ENCODE measurements around the gene CCR6. TPM values are rescaled to one million over a fixed set of nuclear protein-coding genes. Genes with fewer than 3 reads are reported as not detected.

Gene CCR6
- total and polyA plus RNA-seq, 2 of the 13 experiments (the other 11 are each of a cell fraction or from before 2014, with no cell fraction given), result 4.5 to 8.7 TPM

GRCh38 chr6:167116109-167116837 is 6.6 kb upstream of the CCR6 start:
- H3K4me3 ChIP-seq (replicated peaks in 1 of 3; ENCODE audit: insufficient read depth in 1 of 3, low read depth in 2 of 3, low read length in 3 of 3), result peak overlapping the region in 1 of 3 experiments; percentile 7; a peak in 1 of 6 replicates
- H4K20me1 ChIP-seq (ENCODE audit: insufficient read depth, low read length), result no peaks in the 10 kb centered on the region
- peak overlapping the region; percentile 46 for H3K4me2 ChIP-seq (ENCODE audit: low read depth, low read length)
- H3K9me3 ChIP-seq (ENCODE audit: low read length), result peaks cover 10% of the 10 kb centered on the region
- no peaks in the 10 kb centered on the region for H3K36me3 ChIP-seq (replicated peaks in 1 of 2; ENCODE audit: control insufficient read depth in 1 of 2, insufficient read depth in 2 of 2, low read length in 2 of 2)
- no peak overlapping the region for H3K9ac ChIP-seq (ENCODE audit: insufficient read depth, low read depth, low read length)
- peaks cover 2 to 43% of the 10 kb centered on the region in 2 experiments; a peak in 4 of 5 replicates for H3K27me3 ChIP-seq (ENCODE audit: control insufficient read depth in 1 of 2, insufficient read depth in 2 of 2, low read length in 2 of 2)
- BruUV-seq (replicated peaks), result no TSS peak
- 62% methylated on average over 25 of the region's 25 CpGs for WGBS (ENCODE audit: low lambda C conversion rate)
- no peaks in the 10 kb centered on the region for H3K79me2 ChIP-seq (ENCODE audit: insufficient read depth, low read length)
- ATAC-seq (peak; percentile 51), FAIRE-seq (no peak), DNase-seq (ENCODE audit: low spot score) (no peak)
- POLR2A ChIA-PET, result interaction anchor here (0.7 kb wide), 1 partner anchor 162 kb away, joined by 3 read pairs; no protein-coding TSS in a partner anchor
- no peak overlapping the region for H3K27ac ChIP-seq (ENCODE audit: extremely low read length, insufficient read depth, low read length)
- intact Hi-C loops (cut with micrococcal nuclease; ENCODE audit: unreplicated experiment), result no loop called here
- H3K4me1 ChIP-seq (ENCODE audit: insufficient read depth, low read length), result peaks cover 32% of the 10 kb centered on the region
- no peak overlapping the region for H2AFZ ChIP-seq (ENCODE audit: low read length)
- in situ Hi-C loops (cut with HindIII; ENCODE audit: extremely low pct_ligation_motif_present, low pct_unique_long_range_greater_than_20kb), result no loop called here
- CTCF ChIA-PET (ENCODE audit: low intra/inter-chr PET ratio, low total read pairs), result no interaction called here
- TF ChIP-seq PAF1 (CRISPR knock-in tag; IDR thresholded peaks at IDR 0.05) (no peak), ZNF678 (CRISPR knock-in tag; IDR thresholded peaks at IDR 0.05) (no peak), SP2 (CRISPR knock-in tag; IDR thresholded peaks at IDR 0.05) (no peak), HOXA9 (CRISPR knock-in tag; IDR thresholded peaks at IDR 0.05; ENCODE audit: borderline replicate concordance) (no peak), RORA (CRISPR knock-in tag; IDR thresholded peaks at IDR 0.05) (no peak), KDM5B (CRISPR knock-in tag; IDR thresholded peaks at IDR 0.05; ENCODE audit: borderline replicate concordance) (0 out of 2 replicates have a peak, but pooled peaks have one; percentile 23), GTF3A (CRISPR knock-in tag; conservative IDR thresholded peaks at IDR 0.05) (no peak), SRSF4 (IDR thresholded peaks at IDR 0.05; ENCODE audit: low read depth, low read length, poor library complexity, severe bottlenecking) (no peak), ZNF18 (CRISPR knock-in tag; IDR thresholded peaks at IDR 0.05; ENCODE audit: insufficient replicate concordance) (no peak), CBX2 (IDR thresholded peaks at IDR 0.05; ENCODE audit: low read depth, low read length) (no peak), CBX2 (CRISPR knock-in tag; IDR thresholded peaks at IDR 0.05; ENCODE audit: low read depth) (no peak), ZNF253 (CRISPR knock-in tag; IDR thresholded peaks at IDR 0.05; ENCODE audit: borderline replicate concordance) (no peak), POLR2A (IDR thresholded peaks at IDR 0.05; ENCODE audit: insufficient read depth in 1 of 2, low read depth in 2 of 2, low read length in 2 of 2) (no peak), EEA1 (CRISPR knock-in tag; IDR thresholded peaks at IDR 0.05; ENCODE audit: borderline replicate concordance) (no peak), ZBTB38 (CRISPR knock-in tag; IDR thresholded peaks at IDR 0.05) (0 out of 2 replicates have a peak, but pooled peaks have one; percentile 22), ZNF589 (CRISPR knock-in tag; conservative IDR thresholded peaks at IDR 0.05) (0 out of 2 replicates have a peak, but pooled peaks have one; percentile 20), GFI1 (CRISPR knock-in tag; IDR thresholded peaks at IDR 0.05; ENCODE audit: borderline replicate concordance) (peak; percentile 36; the same call in 1 of the 2 replicates), SNAPC5 (CRISPR knock-in tag; IDR thresholded peaks at IDR 0.05; ENCODE audit: borderline replicate concordance) (no peak), ZNF768 (CRISPR knock-in tag; IDR thresholded peaks at IDR 0.05) (peak; percentile 33; the same call in 1 of the 2 replicates), PHF20 (CRISPR knock-in tag; IDR thresholded peaks at IDR 0.05) (no peak), FOXK1 (CRISPR knock-in tag; IDR thresholded peaks at IDR 0.05; ENCODE audit: borderline replicate concordance, low read depth) (no peak), HNF4A (CRISPR knock-in tag; IDR thresholded peaks at IDR 0.05) (no peak), HDAC6 (IDR thresholded peaks at IDR 0.05; ENCODE audit: low read depth, low read length) (no peak)

Data from HepG2 (cell line).